Measurements from ENCODE around the gene SSBP3.

DNA sequence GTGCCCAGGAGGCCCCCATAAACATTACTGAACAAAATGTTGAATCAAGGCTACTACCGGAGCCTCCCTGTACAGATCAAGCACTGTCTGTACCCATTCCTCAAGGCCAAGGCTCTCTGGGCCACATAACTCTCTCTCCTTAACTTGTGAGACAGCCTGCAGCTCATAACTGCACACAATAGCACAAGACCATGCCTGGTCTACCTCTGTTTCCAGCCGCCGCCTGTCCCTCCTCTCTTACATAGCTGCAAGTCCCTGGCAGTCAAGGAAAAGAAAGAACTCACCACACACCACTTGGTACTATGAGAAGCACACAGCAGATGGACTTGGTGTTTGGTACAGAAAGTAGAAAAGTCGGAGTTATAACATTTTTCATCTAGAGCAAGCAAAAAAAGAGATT is 91.1 kb downstream of the SSBP3 start:
- no peak for TF ChIP-seq EZH2 (IDR thresholded peaks at IDR 0.05; ENCODE audit: borderline replicate concordance, low read depth, low read length, severe bottlenecking)
- TF ChIP-seq, protein P1, sequence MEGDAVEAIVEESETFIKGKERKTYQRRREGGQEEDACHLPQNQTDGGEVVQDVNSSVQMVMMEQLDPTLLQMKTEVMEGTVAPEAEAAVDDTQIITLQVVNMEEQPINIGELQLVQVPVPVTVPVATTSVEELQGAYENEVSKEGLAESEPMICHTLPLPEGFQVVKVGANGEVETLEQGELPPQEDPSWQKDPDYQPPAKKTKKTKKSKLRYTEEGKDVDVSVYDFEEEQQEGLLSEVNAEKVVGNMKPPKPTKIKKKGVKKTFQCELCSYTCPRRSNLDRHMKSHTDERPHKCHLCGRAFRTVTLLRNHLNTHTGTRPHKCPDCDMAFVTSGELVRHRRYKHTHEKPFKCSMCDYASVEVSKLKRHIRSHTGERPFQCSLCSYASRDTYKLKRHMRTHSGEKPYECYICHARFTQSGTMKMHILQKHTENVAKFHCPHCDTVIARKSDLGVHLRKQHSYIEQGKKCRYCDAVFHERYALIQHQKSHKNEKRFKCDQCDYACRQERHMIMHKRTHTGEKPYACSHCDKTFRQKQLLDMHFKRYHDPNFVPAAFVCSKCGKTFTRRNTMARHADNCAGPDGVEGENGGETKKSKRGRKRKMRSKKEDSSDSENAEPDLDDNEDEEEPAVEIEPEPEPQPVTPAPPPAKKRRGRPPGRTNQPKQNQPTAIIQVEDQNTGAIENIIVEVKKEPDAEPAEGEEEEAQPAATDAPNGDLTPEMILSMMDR (IDR thresholded peaks at IDR 0.05; ENCODE audit: borderline replicate concordance, extremely low read depth, low read length, poor library complexity, severe bottlenecking): no peak

Measured in DND-41 (cell line).